Endodermal cell (in vitro differentiated cells): Measurements from ENCODE around the gene DBH. TPM values are rescaled to one million over a fixed set of nuclear protein-coding genes. Genes with fewer than 3 reads are reported as not detected.

Experiments used
- DNase-seq: peaks from one replicate; pipeline ENCODE4 v3.0.0-alpha.2; 2017
- H3K27ac ChIP-seq: 2 replicates; pipeline ENCODE4 v1.5.1; 2013; ENCODE audit warnings: mild to moderate bottlenecking, low read depth, low read length, moderate library complexity
- H3K27me3 ChIP-seq: 2 replicates; pipeline ENCODE4 v1.6.1; 2013; ENCODE audit warnings: mild to moderate bottlenecking, low read length, moderate library complexity; ENCODE audit not compliant: insufficient read depth, control insufficient read depth, poor library complexity, severe bottlenecking
- H3K36me3 ChIP-seq: 2 replicates; pipeline ENCODE4 v1.7.0; 2013; ENCODE audit warnings: mild to moderate bottlenecking, low read length, moderate library complexity; ENCODE audit not compliant: control insufficient read depth, insufficient read depth
- H3K4me1 ChIP-seq: one replicate; pipeline ENCODE4 v1.7.0; 2013; ENCODE audit warnings: low read length; ENCODE audit not compliant: control insufficient read depth, insufficient read depth
- H3K4me3 ChIP-seq: 2 replicates; pipeline ENCODE4 v1.5.1; 2013; ENCODE audit warnings: mild to moderate bottlenecking, low read length, moderate library complexity
- H3K9ac ChIP-seq: 2 replicates; pipeline ENCODE4 v1.6.1; 2013; ENCODE audit warnings: mild to moderate bottlenecking, low read length, moderate library complexity; ENCODE audit not compliant: poor library complexity, severe bottlenecking; ENCODE audit errors: extremely low read depth
- H3K9me3 ChIP-seq: 2 replicates; pipeline ENCODE4 v1.6.1; 2013; ENCODE audit warnings: mild to moderate bottlenecking, low read length, moderate library complexity; ENCODE audit not compliant: control insufficient read depth
- H3K27ac Mint-ChIP-seq: 2 replicates; pipeline ENCODE4 v1.8.0; 2020; ENCODE audit warnings: mixed read lengths
- H3K27me3 Mint-ChIP-seq: 2 replicates; pipeline ENCODE4 v1.8.0; 2021; ENCODE audit warnings: mild to moderate bottlenecking, mixed read lengths; ENCODE audit not compliant: insufficient read depth
- H3K36me3 Mint-ChIP-seq: 2 replicates; pipeline ENCODE4 v1.8.0; 2020; ENCODE audit warnings: low read depth, mixed read lengths
- H3K4me1 Mint-ChIP-seq: 2 replicates; pipeline ENCODE4 v1.8.0; 2020; ENCODE audit warnings: mixed read lengths
- H3K4me3 Mint-ChIP-seq: 2 replicates; pipeline ENCODE4 v1.8.0; 2020; ENCODE audit warnings: mild to moderate bottlenecking, moderate library complexity, mixed read lengths
- H3K9me3 Mint-ChIP-seq: 2 replicates; pipeline ENCODE4 v1.8.0; 2020; ENCODE audit warnings: mild to moderate bottlenecking, mixed read lengths
- CTCF ChIP-seq: fragments of 200-600 bp; sonication (generic); conservative IDR thresholded peaks from 2 replicates; pipeline ENCODE4 v1.5.0; 2021; ENCODE audit warnings: antibody characterized with exemption, mild to moderate bottlenecking
- WGBS, 2 experiments: methylation state at CpG; one replicate each; pipeline versions ENCODE4 v1.1.5 to v1.1.7; 2013; ENCODE audit warnings: missing lambda C conversion rate in 2 of 2, mixed read lengths in 1 of 2; ENCODE audit not compliant: insufficient coverage in 1 of 2, insufficient read length in 1 of 2; 5-methylcytosine and 5-hydroxymethylcytosine counted together
- total RNA-seq, 2 donors: library from RNA; stranded (reverse); fragmentation: NEBNext Ultra II Directional in 1 of 2; extraction: Animal tissue kit (Norgen Biotek cat#: 25700) in 1 of 2; gene quantifications; 2 replicates in 1 of 2; 3 replicates in 1 of 2; pipeline ENCODE4 v1.2.1, GENCODE V29; 2021

The DBH gene
- total RNA-seq, 2 donors from 2014 or later = not detected

GRCh38 chr9:133594310-133594709 is 41.9 kb upstream of the DBH start:
- no peak overlapping the region for H3K4me3 Mint-ChIP-seq
- Histone ChIP-seq H3K36me3 (no peaks in the 10 kb centered on the region), H3K9ac (no peak overlapping the region), H3K27me3 (no peaks in the 10 kb centered on the region), H3K27ac (no peak overlapping the region), H3K9me3 (peaks cover 9% of the 10 kb centered on the region), H3K4me1 (no peaks in the 10 kb centered on the region), H3K4me3 (no peak overlapping the region)
- no peaks in the 10 kb centered on the region for H3K36me3 Mint-ChIP-seq
- no peak for DNase-seq
- H3K27ac Mint-ChIP-seq = no peak overlapping the region
- no peaks in the 10 kb centered on the region for H3K4me1 Mint-ChIP-seq
- WGBS, 2 experiments = 90 to 92% methylated on average over 2 of the region's 2 CpGs
- peaks cover 30% of the 10 kb centered on the region for H3K9me3 Mint-ChIP-seq
- H3K27me3 Mint-ChIP-seq = peaks cover 12% of the 10 kb centered on the region
- no peak for TF ChIP-seq CTCF

- peaks cover 30% of the 10 kb centered on the region for H3K9me3 Mint-ChIP-seq
- Histone ChIP-seq H3K27ac (no peak overlapping the region), H3K4me1 (no peaks in the 10 kb centered on the region), H3K9me3 (peaks cover 9% of the 10 kb centered on the region), H3K27me3 (no peaks in the 10 kb centered on the region), H3K9ac (no peak overlapping the region), H3K4me3 (no peak overlapping the region), H3K36me3 (no peaks in the 10 kb centered on the region)
- H3K27me3 Mint-ChIP-seq = peaks cover 12% of the 10 kb centered on the region
- no peak for DNase-seq
- WGBS, 2 experiments = 82 to 100% methylated on average over 1 to 8 of the region's 8 CpGs
- H3K27ac Mint-ChIP-seq = no peak overlapping the region
- H3K4me1 Mint-ChIP-seq = no peaks in the 10 kb centered on the region
- H3K36me3 Mint-ChIP-seq = no peaks in the 10 kb centered on the region
- no peak overlapping the region for H3K4me3 Mint-ChIP-seq
- no peak for TF ChIP-seq CTCF
These were observed 40.3 kb upstream of the DBH start for GRCh38 chr9:133595910-133596309.

GRCh38 chr9:133597316-133597957 is 38.7 kb upstream of the DBH start:
- Histone ChIP-seq H3K36me3 (no peaks in the 10 kb centered on the region), H3K4me3 (no peak overlapping the region), H3K27ac (no peak overlapping the region), H3K9me3 (peaks cover 9% of the 10 kb centered on the region), H3K4me1 (no peaks in the 10 kb centered on the region), H3K9ac (no peak overlapping the region), H3K27me3 (no peaks in the 10 kb centered on the region)
- no peak for TF ChIP-seq CTCF
- H3K9me3 Mint-ChIP-seq = peaks cover 30% of the 10 kb centered on the region
- 72 to 85% methylated on average over 4 to 7 of the region's 7 CpGs for WGBS, 2 experiments
- no peak overlapping the region for H3K27ac Mint-ChIP-seq
- no peaks in the 10 kb centered on the region for H3K36me3 Mint-ChIP-seq
- H3K4me1 Mint-ChIP-seq = no peaks in the 10 kb centered on the region
- H3K4me3 Mint-ChIP-seq = no peak overlapping the region
- DNase-seq = no peak
- peaks cover 12% of the 10 kb centered on the region for H3K27me3 Mint-ChIP-seq
